GM18499 (cell line): ENCODE data around the gene TRAFD1.

Source experiments
- ATAC-seq: cut with Tn5 transposase; IDR thresholded peaks from one replicate; pipeline ENCODE4 v1.9.1; 2021; ENCODE audit warnings: moderate number of reproducible peaks; ENCODE audit not compliant: insufficient read depth, unreplicated experiment

Gene TRAFD1

GRCh38 chr12:112175361-112176155, 50.2 kb downstream of the TRAFD1 start:
- no peak for ATAC-seq

- ATAC-seq, result no peak
These were observed 51.1 kb downstream of the TRAFD1 start for GRCh38 chr12:112176321-112177010.

GRCh38 chr12:112178796-112179195, 53.4 kb downstream of the TRAFD1 start:
- ATAC-seq, result no peak

GRCh38 chr12:112179341-112179740, 54.0 kb downstream of the TRAFD1 start:
- no peak for ATAC-seq

GRCh38 chr12:112179916-112180315, 54.6 kb downstream of the TRAFD1 start:
- no peak for ATAC-seq

GRCh38 chr12:112180422-112180821, 55.1 kb downstream of the TRAFD1 start:
- no peak for ATAC-seq

GRCh38 chr12:112182499-112182898, 57.1 kb downstream of the TRAFD1 start:
- no peak for ATAC-seq

GRCh38 chr12:112183141-112184021, 58.0 kb downstream of the TRAFD1 start:
- no peak for ATAC-seq

- no peak for ATAC-seq
These were observed 58.9 kb downstream of the TRAFD1 start for GRCh38 chr12:112184056-112184887.

- no peak for ATAC-seq
These were observed 59.9 kb downstream of the TRAFD1 start for GRCh38 chr12:112185093-112185923.

- ATAC-seq, result no peak
These were observed 62.9 kb downstream of the TRAFD1 start for GRCh38 chr12:112188130-112188830.

GRCh38 chr12:112190231-112191025, 65.1 kb downstream of the TRAFD1 start:
- ATAC-seq, result no peak

GRCh38 chr12:112191201-112191600, 65.8 kb downstream of the TRAFD1 start:
- no peak for ATAC-seq

GRCh38 chr12:112191840-112192321, 66.5 kb downstream of the TRAFD1 start:
- no peak for ATAC-seq

- ATAC-seq, result no peak
These were observed 67.1 kb downstream of the TRAFD1 start for GRCh38 chr12:112192475-112192874.

GRCh38 chr12:112194601-112195247, 69.4 kb downstream of the TRAFD1 start:
- ATAC-seq, result no peak
